Measurements from ENCODE around the gene SUSD4.
"Not testable (repeated sequence)": the region's sequence is repeated elsewhere in the genome, so short reads cannot be mapped to it uniquely, and the experiment has no call there.

SUSD4 gene, protein sequence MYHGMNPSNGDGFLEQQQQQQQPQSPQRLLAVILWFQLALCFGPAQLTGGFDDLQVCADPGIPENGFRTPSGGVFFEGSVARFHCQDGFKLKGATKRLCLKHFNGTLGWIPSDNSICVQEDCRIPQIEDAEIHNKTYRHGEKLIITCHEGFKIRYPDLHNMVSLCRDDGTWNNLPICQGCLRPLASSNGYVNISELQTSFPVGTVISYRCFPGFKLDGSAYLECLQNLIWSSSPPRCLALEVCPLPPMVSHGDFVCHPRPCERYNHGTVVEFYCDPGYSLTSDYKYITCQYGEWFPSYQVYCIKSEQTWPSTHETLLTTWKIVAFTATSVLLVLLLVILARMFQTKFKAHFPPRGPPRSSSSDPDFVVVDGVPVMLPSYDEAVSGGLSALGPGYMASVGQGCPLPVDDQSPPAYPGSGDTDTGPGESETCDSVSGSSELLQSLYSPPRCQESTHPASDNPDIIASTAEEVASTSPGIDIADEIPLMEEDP

GRCh38 chr1:223363856-223364684 lies at the start of gene SUSD4:
SUSD4 (minus strand) TSS chr1:223364176; CDS start chr1:223363425, 751 bp downstream.
- no peak for DNase-seq (ENCODE audit: low read depth)

DNA sequence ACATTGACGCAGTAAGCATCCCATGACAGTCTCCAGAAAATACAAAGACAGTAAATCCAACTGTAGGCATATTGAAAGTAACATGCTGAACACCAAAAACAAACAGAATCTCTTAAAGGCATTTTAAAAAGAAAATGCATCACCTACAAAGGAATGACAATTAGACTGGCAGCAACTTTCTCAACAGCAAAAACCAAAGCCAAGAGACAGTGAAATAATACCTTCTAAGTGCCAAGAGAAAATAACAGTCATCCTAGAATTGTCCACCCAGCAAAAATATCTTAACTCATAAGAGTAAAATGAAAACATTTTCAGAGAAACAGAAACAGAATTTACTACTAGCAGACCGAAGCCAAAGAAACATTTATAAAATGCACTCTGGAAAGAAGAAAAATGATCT lies 49.2 kb upstream of the SUSD4 start:
- DNase-seq (ENCODE audit: low read depth), result no peak

- no peak for DNase-seq (ENCODE audit: low read depth)
Measured at GRCh38 chr1:223411710-223412109, 47.7 kb upstream of the SUSD4 start.

GRCh38 chr1:223411309-223411708 lies 47.3 kb upstream of the SUSD4 start:
- peak; percentile 49 for DNase-seq (ENCODE audit: low read depth)

GRCh38 chr1:223410036-223410435 lies 46.1 kb upstream of the SUSD4 start:
- DNase-seq (ENCODE audit: low read depth), result no peak

GRCh38 chr1:223405507-223405906 lies 41.5 kb upstream of the SUSD4 start:
- DNase-seq (ENCODE audit: low read depth), result no peak

DNA sequence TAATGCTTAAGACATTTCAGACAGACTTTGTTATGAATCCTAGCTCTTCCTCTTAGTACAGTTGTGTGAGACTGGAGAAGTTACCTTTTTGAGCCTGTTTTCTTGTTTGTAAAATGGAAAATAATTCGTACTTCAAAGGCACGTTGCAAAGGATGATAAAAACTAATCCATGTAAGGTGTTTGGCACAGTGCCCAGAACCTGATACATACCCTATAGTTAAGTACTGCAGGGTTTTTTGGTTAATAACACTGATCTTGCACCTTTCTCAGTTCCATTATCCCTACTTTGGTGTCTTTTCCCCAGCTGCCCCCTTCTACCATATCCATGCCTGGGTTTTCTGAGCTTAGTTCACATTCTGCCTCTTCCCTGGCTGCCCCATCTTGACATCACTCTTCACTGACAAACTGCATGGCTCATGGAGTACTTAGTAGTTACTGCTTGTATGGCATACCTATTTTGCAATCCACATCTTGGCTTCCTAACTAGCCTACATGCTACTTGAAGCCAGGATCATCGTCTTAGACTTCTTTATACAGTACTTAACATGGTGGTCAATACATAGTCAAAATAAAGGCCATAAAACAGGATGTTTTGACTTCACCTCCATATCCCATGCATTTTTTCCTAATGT lies 39.3 kb upstream of the SUSD4 start:
- DNase-seq (ENCODE audit: low read depth), result no peak

DNA sequence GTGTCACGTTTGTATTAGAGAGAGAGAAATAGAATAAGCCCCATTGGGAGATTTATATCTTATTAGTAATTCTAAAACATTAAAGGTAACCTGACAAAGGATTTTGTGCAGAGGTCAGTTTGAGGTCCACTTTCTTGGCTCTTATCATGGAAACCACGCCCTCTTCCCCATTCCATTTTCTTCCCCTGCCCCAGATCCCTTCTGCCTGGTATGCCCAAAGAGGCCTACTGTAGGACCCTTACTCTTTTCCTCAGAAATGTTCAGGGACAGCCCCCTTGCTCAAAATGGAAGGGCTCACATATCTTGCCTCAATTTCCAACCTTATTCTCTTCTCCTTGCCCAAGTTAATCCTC lies 38.8 kb upstream of the SUSD4 start:
- DNase-seq (ENCODE audit: low read depth), result no peak

GRCh38 chr1:223401873-223402789 lies 38.2 kb upstream of the SUSD4 start:
- DNase-seq (ENCODE audit: low read depth), result peak; percentile 59

GRCh38 chr1:223399393-223399792 lies 35.4 kb upstream of the SUSD4 start:
- not testable (repeated sequence) for DNase-seq (ENCODE audit: low read depth)

- DNase-seq (ENCODE audit: low read depth), result no peak
Measured at GRCh38 chr1:223394706-223395105, 30.7 kb upstream of the SUSD4 start.

- no peak for DNase-seq (ENCODE audit: low read depth)
Measured at GRCh38 chr1:223394242-223394641, 30.3 kb upstream of the SUSD4 start.

DNA sequence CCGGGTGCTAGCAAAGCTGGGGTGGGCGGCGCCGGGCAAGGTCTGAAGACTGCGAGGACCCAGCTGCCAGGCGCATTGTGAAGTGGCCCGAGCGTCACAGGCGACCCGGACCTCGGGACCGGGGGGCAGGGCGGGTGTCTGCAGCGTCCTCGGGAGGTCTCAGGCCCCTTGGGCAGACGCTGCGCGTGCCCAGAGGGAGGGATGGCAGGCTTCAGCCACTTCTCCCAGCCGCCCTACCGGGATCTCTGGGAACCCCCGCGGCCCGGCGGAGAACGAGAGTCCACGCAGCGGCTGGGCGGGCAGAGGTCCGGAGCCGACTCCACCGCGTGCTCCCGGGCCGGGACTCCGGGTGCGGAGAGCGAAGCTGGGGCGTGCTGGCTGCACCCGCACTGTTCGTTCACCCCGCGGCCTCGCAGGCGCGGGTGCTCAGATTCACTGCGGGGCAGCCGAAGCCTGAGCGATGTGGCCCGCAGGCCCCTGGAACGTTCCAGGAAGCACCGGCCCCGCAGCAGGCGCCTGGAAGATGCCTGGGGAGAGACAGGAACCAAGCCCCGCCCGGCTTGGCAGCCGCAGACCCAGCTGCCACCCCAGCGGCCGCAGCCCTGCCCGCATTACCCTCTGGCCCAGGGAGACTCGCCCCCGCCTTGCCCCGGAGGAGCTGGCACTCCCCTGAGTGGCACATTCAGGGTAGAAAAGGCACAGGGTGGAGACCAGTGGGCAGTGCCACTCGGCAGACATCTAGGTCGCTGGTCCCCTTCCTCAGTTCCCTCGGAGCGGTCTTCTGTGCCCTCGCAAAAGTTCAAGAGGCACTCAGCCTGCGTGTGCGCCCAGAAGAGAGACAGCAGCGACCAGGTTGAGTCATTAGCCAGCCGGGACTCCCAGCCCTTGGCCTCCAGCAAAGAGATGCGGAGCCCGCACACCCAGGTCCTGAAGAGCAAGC lies 29.6 kb upstream of the SUSD4 start, which contains the start of gene CCDC185:
CCDC185 (plus strand) TSS at position 141 of the 940 bp plus-strand sequence; CDS start at position 202, 61 bp downstream.
- DNase-seq (ENCODE audit: low read depth), result no peak

GRCh38 chr1:223390618-223391017 lies 26.6 kb upstream of the SUSD4 start:
- no peak for DNase-seq (ENCODE audit: low read depth)

DNA sequence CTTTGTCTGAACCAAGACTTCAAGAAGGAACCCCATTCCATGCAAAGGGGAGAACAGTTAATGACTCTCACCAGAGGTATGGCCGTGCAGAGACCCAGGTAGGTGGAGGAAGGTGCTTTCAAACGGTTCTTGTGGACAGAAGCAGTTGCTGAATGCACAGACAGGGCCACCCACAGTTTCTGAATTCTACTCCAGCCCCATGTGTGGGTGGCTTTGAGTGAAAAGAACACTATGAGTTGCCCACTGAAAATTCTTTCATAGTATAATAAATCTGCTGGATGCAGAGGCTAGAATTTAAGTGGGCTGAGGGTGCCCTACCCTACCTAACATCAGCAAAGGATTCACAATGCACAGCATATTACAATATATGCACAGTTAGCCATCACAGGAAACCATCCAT lies 22.0 kb upstream of the SUSD4 start:
- no peak for DNase-seq (ENCODE audit: low read depth)

GRCh38 chr1:223378754-223379153 lies 14.8 kb upstream of the SUSD4 start:
- no peak for DNase-seq (ENCODE audit: low read depth)

GRCh38 chr1:223374064-223374610 lies 10.2 kb upstream of the SUSD4 start:
- DNase-seq (ENCODE audit: low read depth), result no peak

DNA sequence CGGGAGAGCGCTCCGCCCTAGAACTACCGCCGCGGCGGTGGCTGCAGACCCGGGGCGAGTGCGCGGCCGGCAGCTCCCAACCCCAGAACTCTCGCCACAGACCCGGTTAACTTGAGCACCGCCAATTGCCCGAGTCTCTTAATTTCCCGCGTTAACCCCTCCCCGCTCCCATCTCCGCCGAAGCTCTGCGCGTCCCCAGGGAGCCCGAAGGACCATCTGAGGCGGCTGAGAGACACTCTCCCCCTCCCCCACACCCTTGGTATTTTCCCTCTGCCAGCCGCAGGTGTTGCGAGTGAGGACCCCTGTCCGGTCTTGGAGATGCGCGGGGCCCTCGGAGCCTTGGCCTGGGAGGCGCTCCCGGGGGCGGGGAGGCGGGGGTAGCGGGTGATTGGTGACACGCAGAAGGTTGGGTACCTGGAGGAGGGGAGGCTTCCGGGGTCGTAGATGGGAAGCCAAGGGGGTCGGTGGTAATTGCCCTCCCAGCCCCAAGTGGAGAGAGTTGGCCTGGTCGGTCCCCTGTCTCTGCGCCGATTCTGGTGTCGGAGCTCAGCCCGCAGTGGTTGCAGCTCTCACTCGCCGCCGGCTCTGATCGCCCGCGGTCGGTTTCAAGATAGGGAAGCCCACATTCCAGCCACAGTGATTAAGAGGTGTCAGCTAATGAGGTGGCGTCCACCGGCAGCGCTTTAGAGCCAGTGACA lies 858 bp upstream of the SUSD4 start:
- DNase-seq (ENCODE audit: low read depth), result no peak

Data from non-pigmented ciliary epithelial cell (primary cell).